Trophoblast cell (in vitro differentiated cells and primary cell): Measurements from ENCODE around the gene TTC28.

Source experiments
- DNase-seq, 2 donors: peaks; one replicate each; pipeline ENCODE4 v3.0.0-alpha.2; 2016
- H2AFZ ChIP-seq: 2 replicates; pipeline ENCODE4 v1.6.1; 2013; ENCODE audit warnings: low read length, moderate library complexity, mild to moderate bottlenecking; ENCODE audit not compliant: insufficient read depth, poor library complexity
- H2AK5ac ChIP-seq: 2 replicates; pipeline ENCODE4 v1.6.1; 2013; ENCODE audit warnings: mild to moderate bottlenecking, low read length
- H2BK120ac ChIP-seq: 2 replicates; pipeline ENCODE4 v1.6.1; 2013; ENCODE audit warnings: low read length, mild to moderate bottlenecking, moderate library complexity; ENCODE audit not compliant: insufficient read depth, poor library complexity
- H2BK12ac ChIP-seq: 2 replicates; pipeline ENCODE4 v1.6.1; 2013; ENCODE audit warnings: mild to moderate bottlenecking, low read length, moderate library complexity
- H2BK5ac ChIP-seq: 2 replicates; pipeline ENCODE4 v1.6.1; 2013; ENCODE audit warnings: low read length, low read depth, moderate library complexity, mild to moderate bottlenecking; ENCODE audit not compliant: poor library complexity
- H3K14ac ChIP-seq: 2 replicates; pipeline ENCODE4 v1.6.1; 2013; ENCODE audit warnings: mild to moderate bottlenecking, low read length
- H3K18ac ChIP-seq: 2 replicates; pipeline ENCODE4 v1.6.1; 2013; ENCODE audit warnings: mild to moderate bottlenecking, low read length
- H3K23ac ChIP-seq: 2 replicates; pipeline ENCODE4 v1.6.1; 2013; ENCODE audit warnings: low read length
- H3K27ac ChIP-seq: 2 replicates; pipeline ENCODE4 v1.5.1; 2013; ENCODE audit warnings: low read depth, mild to moderate bottlenecking, inconsistent platforms, low read length, moderate library complexity
- H3K27me3 ChIP-seq: 2 replicates; pipeline ENCODE4 v1.6.1; 2013; ENCODE audit warnings: inconsistent platforms, mild to moderate bottlenecking, low read length, moderate library complexity; ENCODE audit not compliant: insufficient read depth
- H3K36me3 ChIP-seq, 2 experiments: 1 replicate in 1 of 2; 2 replicates in 1 of 2; pipeline ENCODE4 v1.6.1; 2013; ENCODE audit warnings: low read length in 2 of 2, mild to moderate bottlenecking in 2 of 2, moderate library complexity in 1 of 2; ENCODE audit not compliant: insufficient read depth in 2 of 2, control insufficient read depth in 1 of 2
- H3K4ac ChIP-seq: 2 replicates; pipeline ENCODE4 v1.6.1; 2013; ENCODE audit warnings: low read depth, mild to moderate bottlenecking, low read length, moderate library complexity
- H3K4me1 ChIP-seq, 2 experiments: 1 replicate in 1 of 2; 2 replicates in 1 of 2; pipeline ENCODE4 v1.6.1; 2013; ENCODE audit warnings: low read length in 2 of 2, mild to moderate bottlenecking in 2 of 2, moderate library complexity in 1 of 2; ENCODE audit not compliant: insufficient read depth in 2 of 2, control insufficient read depth in 1 of 2
- H3K4me2 ChIP-seq: 2 replicates; pipeline ENCODE4 v1.6.1; 2013; ENCODE audit warnings: inconsistent platforms, mild to moderate bottlenecking, low read length, moderate library complexity
- H3K4me3 ChIP-seq: 2 replicates; pipeline ENCODE4 v1.5.1; 2013; ENCODE audit warnings: mild to moderate bottlenecking, low read depth, low read length, inconsistent platforms
- H3K79me1 ChIP-seq: one replicate; pipeline ENCODE4 v1.6.1; 2013; ENCODE audit warnings: low read length
- H3K79me2 ChIP-seq: 2 replicates; pipeline ENCODE4 v1.6.1; 2013; ENCODE audit warnings: low read length, mild to moderate bottlenecking; ENCODE audit not compliant: control insufficient read depth, insufficient read depth, poor library complexity
- H3K9ac ChIP-seq: 2 replicates; pipeline ENCODE4 v1.6.1; 2013; ENCODE audit warnings: mild to moderate bottlenecking, low read length
- H3K9me3 ChIP-seq: 2 replicates; pipeline ENCODE4 v1.6.1; 2013; ENCODE audit warnings: low read depth, mild to moderate bottlenecking, control low read depth, inconsistent platforms, low read length; ENCODE audit not compliant: insufficient read depth
- H4K12ac ChIP-seq: 2 replicates; pipeline ENCODE4 v1.6.1; 2013; ENCODE audit warnings: low read depth, mild to moderate bottlenecking, low read length, moderate library complexity
- H4K8ac ChIP-seq: 2 replicates; pipeline ENCODE4 v1.6.1; 2013; ENCODE audit warnings: low read depth, mild to moderate bottlenecking, low read length, moderate library complexity
- H4K91ac ChIP-seq: one replicate; pipeline ENCODE4 v1.6.1; 2013; ENCODE audit warnings: low read depth, mild to moderate bottlenecking, low read length, moderate library complexity
- WGBS: extraction: QIAGEN DNeasy Blood & Tissue Kit; methylation state at CpG from one replicate; pipeline ENCODE4 v1.1.7; 2013; ENCODE audit warnings: missing lambda C conversion rate; ENCODE audit not compliant: insufficient read length, insufficient coverage; ENCODE audit errors: extremely low coverage; 5-methylcytosine and 5-hydroxymethylcytosine counted together

The TTC28 gene

GRCh38 chr22:28002181-28002700 is 677.4 kb downstream of the TTC28 start:
- no peak overlapping the region for H3K14ac ChIP-seq
- H2BK5ac ChIP-seq, result no peak overlapping the region
- H3K23ac ChIP-seq, result no peak overlapping the region
- H3K27me3 ChIP-seq, result no peaks in the 10 kb centered on the region
- H3K9ac ChIP-seq, result no peak overlapping the region
- no peaks in the 10 kb centered on the region for H3K79me2 ChIP-seq
- H2AK5ac ChIP-seq, result no peak overlapping the region
- H3K4me2 ChIP-seq, result no peak overlapping the region
- no peaks in the 10 kb centered on the region for H3K79me1 ChIP-seq
- DNase-seq, result no peak
- no peak overlapping the region for H4K12ac ChIP-seq
- no peak overlapping the region for H4K8ac ChIP-seq
- H3K9me3 ChIP-seq, result no peaks in the 10 kb centered on the region
- H4K91ac ChIP-seq, result no peak overlapping the region
- H2AFZ ChIP-seq, result no peak overlapping the region
- H3K4me1 ChIP-seq, result no peaks in the 10 kb centered on the region
- no peak overlapping the region for H2BK12ac ChIP-seq
- no peak overlapping the region for H3K4me3 ChIP-seq
- H3K36me3 ChIP-seq, result peaks cover 0 to 4% of the 10 kb centered on the region in 2 experiments
- no peak overlapping the region for H3K27ac ChIP-seq
- WGBS, result no CpG with 5 or more reads among the region's 13 CpGs
- no peak overlapping the region for H3K4ac ChIP-seq
- H2BK120ac ChIP-seq, result no peak overlapping the region
- H3K18ac ChIP-seq, result no peak overlapping the region

GRCh38 chr22:28001171-28001835 is 678.3 kb downstream of the TTC28 start:
- Histone ChIP-seq H3K36me3 (peaks cover 0 to 4% of the 10 kb centered on the region in 2 experiments), H4K8ac (no peak overlapping the region), H2AK5ac (no peak overlapping the region), H3K27me3 (no peaks in the 10 kb centered on the region), H3K9me3 (no peaks in the 10 kb centered on the region), H3K4me3 (no peak overlapping the region), H3K9ac (no peak overlapping the region), H2AFZ (no peak overlapping the region), H3K4me1 (no peaks in the 10 kb centered on the region), H3K4me2 (no peak overlapping the region), H3K79me2 (no peaks in the 10 kb centered on the region), H4K91ac (no peak overlapping the region), H3K4ac (no peak overlapping the region), H3K23ac (no peak overlapping the region), H3K27ac (no peak overlapping the region), H3K79me1 (no peaks in the 10 kb centered on the region), H4K12ac (no peak overlapping the region), H2BK5ac (no peak overlapping the region), H2BK120ac (no peak overlapping the region), H3K18ac (no peak overlapping the region), H3K14ac (no peak overlapping the region), H2BK12ac (no peak overlapping the region)
- DNase-seq, result no peak
- WGBS, result no CpG with 5 or more reads among the region's 25 CpGs

- Histone ChIP-seq H2AFZ (no peak overlapping the region), H3K4me2 (no peak overlapping the region), H3K9ac (no peak overlapping the region), H3K18ac (no peak overlapping the region), H4K12ac (no peak overlapping the region), H3K14ac (no peak overlapping the region), H3K23ac (no peak overlapping the region), H3K4me1 (no peaks in the 10 kb centered on the region), H2BK120ac (no peak overlapping the region), H2AK5ac (no peak overlapping the region), H3K79me1 (no peaks in the 10 kb centered on the region), H2BK12ac (no peak overlapping the region), H4K8ac (no peak overlapping the region), H3K4ac (no peak overlapping the region), H3K4me3 (no peak overlapping the region), H3K79me2 (no peaks in the 10 kb centered on the region), H2BK5ac (no peak overlapping the region), H3K27me3 (no peaks in the 10 kb centered on the region), H3K9me3 (no peaks in the 10 kb centered on the region), H3K27ac (no peak overlapping the region), H3K36me3 (peaks cover 0 to 4% of the 10 kb centered on the region in 2 experiments), H4K91ac (no peak overlapping the region)
- WGBS, result no CpG with 5 or more reads among the region's 9 CpGs
- no peak for DNase-seq
These were observed 679.3 kb downstream of the TTC28 start for GRCh38 chr22:28000361-28000760.

- H2BK120ac ChIP-seq, result no peak overlapping the region
- no peak overlapping the region for H4K12ac ChIP-seq
- H2BK5ac ChIP-seq, result no peak overlapping the region
- H3K9ac ChIP-seq, result no peak overlapping the region
- H4K91ac ChIP-seq, result no peak overlapping the region
- H3K4me2 ChIP-seq, result no peak overlapping the region
- H4K8ac ChIP-seq, result no peak overlapping the region
- no peak overlapping the region for H2AFZ ChIP-seq
- no peak overlapping the region for H2BK12ac ChIP-seq
- no peak overlapping the region for H3K27ac ChIP-seq
- no peaks in the 10 kb centered on the region for H3K27me3 ChIP-seq
- peaks cover 0 to 4% of the 10 kb centered on the region in 2 experiments for H3K36me3 ChIP-seq
- H3K4me1 ChIP-seq, result peaks cover 0 to under 1% of the 10 kb centered on the region in 2 experiments
- no peaks in the 10 kb centered on the region for H3K79me1 ChIP-seq
- H3K14ac ChIP-seq, result no peak overlapping the region
- no peak overlapping the region for H3K18ac ChIP-seq
- H2AK5ac ChIP-seq, result no peak overlapping the region
- WGBS, result no CpG with 5 or more reads among the region's 6 CpGs
- H3K23ac ChIP-seq, result no peak overlapping the region
- H3K9me3 ChIP-seq, result no peaks in the 10 kb centered on the region
- DNase-seq, result no peak
- no peaks in the 10 kb centered on the region for H3K79me2 ChIP-seq
- no peak overlapping the region for H3K4ac ChIP-seq
- H3K4me3 ChIP-seq, result no peak overlapping the region
These were observed 679.8 kb downstream of the TTC28 start for GRCh38 chr22:27999876-28000275.
